Adipose tissue (tissue), 3 donors: ENCODE measurements around the gene HEXB. TPM values are rescaled to one million over a fixed set of nuclear protein-coding genes. Genes with fewer than 3 reads are reported as not detected.

Experiments
- polyA plus RNA-seq, 3 donors: library from polyadenylated mRNA; stranded (reverse); fragments of 200-250 nt; gene quantifications; one replicate each; pipeline ENCODE4 v1.2.3, GENCODE V29; 2013
- donor health status: healthy with polysubstance abuse.
- donor health status: Bipolar disorder and iron deficiency.
- donor health status: healthy.

The HEXB gene
- polyA plus RNA-seq, 3 donors, result 47.0 to 73.6 (median 68.6) TPM

Other genes starting within 250 kb of the HEXB start
- gene ENC1, start 44.5 kb upstream of the HEXB start, polyA plus RNA-seq, result 10 to 100 TPM in 1 of 3 donors, 1 to 10 TPM in 2; 4.4 to 11.1 (median 5.4) TPM
- 10 to 100 TPM in 2 of 3 donors, 1 to 10 TPM in 1; 7.8 to 13.2 (median 12.5) TPM for gene GFM2, start 81.9 kb downstream of the HEXB start, polyA plus RNA-seq
- 100 to 1,000 TPM in 2 of 3 donors, 10 to 100 TPM in 1; 72.2 to 159 (median 124) TPM for gene NSA2, start 82.0 kb downstream of the HEXB start, polyA plus RNA-seq
- gene FAM169A, start 181.2 kb downstream of the HEXB start, polyA plus RNA-seq, result under 1 TPM in 2 of 3 donors, not detected in 1; 0.30 to 0.39 TPM